Measurements from ENCODE around the gene IMPDH1. TPM values are rescaled to one million over a fixed set of nuclear protein-coding genes. Genes with fewer than 3 reads are reported as not detected.

Gene IMPDH1
- total and polyA plus RNA-seq, 12 donors: 9.3 to 32.8 (median 17.1) TPM

DNA sequence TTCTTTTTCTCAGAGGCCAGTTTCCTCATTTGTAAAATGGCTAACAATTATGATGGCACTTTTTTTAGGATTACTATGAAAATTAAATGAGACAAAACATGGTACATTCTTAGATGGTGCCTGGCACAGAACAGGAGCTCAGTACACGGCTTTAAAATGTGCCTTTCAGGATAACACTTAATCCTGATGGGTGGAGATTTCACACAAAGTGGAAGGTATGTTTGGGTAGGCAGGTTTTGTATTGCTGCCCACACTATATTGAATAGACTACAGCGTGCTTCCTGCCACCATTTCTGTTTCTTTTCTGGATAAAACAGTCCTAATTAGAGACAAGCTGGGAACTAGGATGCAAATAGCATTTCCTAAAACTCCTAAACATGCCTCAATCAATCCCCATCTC is 22.0 kb upstream of the IMPDH1 start:
- no peaks in the 10 kb centered on the region for H3K9me3 ChIP-seq
- peaks cover 0 to 7% (median 0%) of the 10 kb centered on the region in 9 donors for H3K4me1 ChIP-seq
- no peak overlapping the region for H3K27ac ChIP-seq
- ATAC-seq (no peak), DNase-seq (no peak)
- 81 to 82% methylated on average over 2 of the region's 2 CpGs for WGBS, 2 donors
- intact Hi-C loops (cut with DNase I): no loop called here
- no peaks in the 10 kb centered on the region for H3K36me3 ChIP-seq
- H3K4me3 ChIP-seq: no peak overlapping the region
- TF ChIP-seq, protein P1, sequence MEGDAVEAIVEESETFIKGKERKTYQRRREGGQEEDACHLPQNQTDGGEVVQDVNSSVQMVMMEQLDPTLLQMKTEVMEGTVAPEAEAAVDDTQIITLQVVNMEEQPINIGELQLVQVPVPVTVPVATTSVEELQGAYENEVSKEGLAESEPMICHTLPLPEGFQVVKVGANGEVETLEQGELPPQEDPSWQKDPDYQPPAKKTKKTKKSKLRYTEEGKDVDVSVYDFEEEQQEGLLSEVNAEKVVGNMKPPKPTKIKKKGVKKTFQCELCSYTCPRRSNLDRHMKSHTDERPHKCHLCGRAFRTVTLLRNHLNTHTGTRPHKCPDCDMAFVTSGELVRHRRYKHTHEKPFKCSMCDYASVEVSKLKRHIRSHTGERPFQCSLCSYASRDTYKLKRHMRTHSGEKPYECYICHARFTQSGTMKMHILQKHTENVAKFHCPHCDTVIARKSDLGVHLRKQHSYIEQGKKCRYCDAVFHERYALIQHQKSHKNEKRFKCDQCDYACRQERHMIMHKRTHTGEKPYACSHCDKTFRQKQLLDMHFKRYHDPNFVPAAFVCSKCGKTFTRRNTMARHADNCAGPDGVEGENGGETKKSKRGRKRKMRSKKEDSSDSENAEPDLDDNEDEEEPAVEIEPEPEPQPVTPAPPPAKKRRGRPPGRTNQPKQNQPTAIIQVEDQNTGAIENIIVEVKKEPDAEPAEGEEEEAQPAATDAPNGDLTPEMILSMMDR (IDR thresholded peaks at IDR 0.05): no peak
- H3K27me3 ChIP-seq: no peaks in the 10 kb centered on the region

DNA sequence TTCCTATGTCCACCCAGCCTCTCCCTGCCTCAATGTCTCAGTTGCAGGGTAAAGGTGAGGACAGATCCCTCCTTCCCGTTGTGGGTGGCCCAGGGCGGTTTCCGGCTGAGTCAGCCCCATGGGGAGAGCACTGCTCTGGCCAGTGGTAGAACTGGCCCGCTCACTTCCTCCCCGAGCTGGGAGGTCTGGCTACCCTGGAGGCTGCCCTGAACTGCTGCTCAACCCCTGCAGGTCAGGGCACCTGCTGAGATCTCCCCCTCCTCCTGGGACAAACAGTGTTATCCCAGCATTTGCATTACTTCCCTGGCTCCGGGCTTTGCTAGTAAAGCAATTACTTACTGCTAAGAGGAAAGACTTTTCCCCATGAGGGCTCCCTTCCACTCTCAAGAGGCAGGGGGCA is 21.4 kb upstream of the IMPDH1 start:
- ATAC-seq: peak in 3 of 8 donors; percentile 42 to 82 (median 44)
- TF ChIP-seq, protein P1 (IDR thresholded peaks at IDR 0.05): no peak
- no peak for DNase-seq
- Histone ChIP-seq H3K9me3 (no peaks in the 10 kb centered on the region), H3K4me3 (no peak overlapping the region), H3K36me3 (no peaks in the 10 kb centered on the region), H3K4me1 (peaks cover 0 to 7% (median 0%) of the 10 kb centered on the region in 9 donors), H3K27me3 (no peaks in the 10 kb centered on the region), H3K27ac (no peak overlapping the region)
- 44 to 67% methylated on average over 6 of the region's 6 CpGs for WGBS, 2 donors
- intact Hi-C loops (cut with DNase I): no loop called here

- no peak for ATAC-seq
- TF ChIP-seq, protein P1 (IDR thresholded peaks at IDR 0.05): no peak
- no peak for DNase-seq
- H3K4me1 ChIP-seq: peaks cover 0 to 7% (median 0%) of the 10 kb centered on the region in 9 donors
- no peak overlapping the region for H3K27ac ChIP-seq
- H3K36me3 ChIP-seq: no peaks in the 10 kb centered on the region
- H3K4me3 ChIP-seq: no peak overlapping the region
- H3K27me3 ChIP-seq: no peaks in the 10 kb centered on the region
- no peaks in the 10 kb centered on the region for H3K9me3 ChIP-seq
- 73 to 81% methylated on average over 3 of the region's 3 CpGs for WGBS, 2 donors
- intact Hi-C loops (cut with DNase I): no loop called here
These were observed 20.4 kb upstream of the IMPDH1 start for GRCh38 chr7:128430207-128430606.

DNA sequence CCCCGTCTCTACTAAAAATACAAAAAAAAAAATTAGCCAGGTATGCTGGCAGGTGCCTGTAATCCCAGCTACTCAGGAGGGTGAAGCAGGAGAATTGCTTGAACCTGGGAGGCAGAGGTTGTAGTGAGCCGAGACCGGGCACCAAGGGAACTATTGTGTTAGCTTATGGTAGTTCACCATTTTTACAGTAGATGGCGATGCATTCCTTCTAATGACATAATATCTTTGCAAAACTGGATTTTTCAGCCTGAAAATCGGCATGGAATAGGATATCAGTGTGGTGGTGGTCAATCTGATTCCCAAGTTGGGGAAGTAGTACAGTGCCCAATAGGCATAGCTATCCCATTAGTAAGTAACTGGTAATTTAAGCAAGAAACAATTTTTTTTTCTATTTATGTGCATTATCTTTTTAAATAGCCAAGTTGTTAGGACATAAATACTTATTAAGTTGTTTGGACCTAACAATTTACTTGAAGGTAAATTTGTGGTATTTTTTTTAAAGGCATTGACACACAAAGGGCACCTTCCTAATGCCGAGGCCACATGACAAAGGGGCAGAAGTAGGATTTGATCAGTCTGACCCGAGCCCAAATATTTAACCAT is 17.6 kb upstream of the IMPDH1 start:
- peak in 6 of 8 donors; percentile 43 to 71 (median 56) for ATAC-seq
- no peak for DNase-seq

More for the DNA sequence above, 17.6 kb upstream of the IMPDH1 start:
- TF ChIP-seq, protein P1 (IDR thresholded peaks at IDR 0.05): peak; percentile 63 to 91 (median 83)
- no peak overlapping the region for H3K4me3 ChIP-seq
- WGBS, 2 donors: 16 to 19% methylated on average over 7 of the region's 7 CpGs
- H3K9me3 ChIP-seq: no peaks in the 10 kb centered on the region
- no peaks in the 10 kb centered on the region for H3K36me3 ChIP-seq
- peaks cover 0 to 21% (median 4%) of the 10 kb centered on the region in 9 donors for H3K4me1 ChIP-seq
- H3K27me3 ChIP-seq: no peaks in the 10 kb centered on the region
- intact Hi-C loops (cut with DNase I): loop anchor here in 7 of 10 donors (1.0 to 2.0 kb wide), 2 partner anchors 29 to 32 kb away; no protein-coding TSS in a partner anchor
- H3K27ac ChIP-seq: no peak overlapping the region
